ENCODE measurements around the gene OCSTAMP.

DNA sequence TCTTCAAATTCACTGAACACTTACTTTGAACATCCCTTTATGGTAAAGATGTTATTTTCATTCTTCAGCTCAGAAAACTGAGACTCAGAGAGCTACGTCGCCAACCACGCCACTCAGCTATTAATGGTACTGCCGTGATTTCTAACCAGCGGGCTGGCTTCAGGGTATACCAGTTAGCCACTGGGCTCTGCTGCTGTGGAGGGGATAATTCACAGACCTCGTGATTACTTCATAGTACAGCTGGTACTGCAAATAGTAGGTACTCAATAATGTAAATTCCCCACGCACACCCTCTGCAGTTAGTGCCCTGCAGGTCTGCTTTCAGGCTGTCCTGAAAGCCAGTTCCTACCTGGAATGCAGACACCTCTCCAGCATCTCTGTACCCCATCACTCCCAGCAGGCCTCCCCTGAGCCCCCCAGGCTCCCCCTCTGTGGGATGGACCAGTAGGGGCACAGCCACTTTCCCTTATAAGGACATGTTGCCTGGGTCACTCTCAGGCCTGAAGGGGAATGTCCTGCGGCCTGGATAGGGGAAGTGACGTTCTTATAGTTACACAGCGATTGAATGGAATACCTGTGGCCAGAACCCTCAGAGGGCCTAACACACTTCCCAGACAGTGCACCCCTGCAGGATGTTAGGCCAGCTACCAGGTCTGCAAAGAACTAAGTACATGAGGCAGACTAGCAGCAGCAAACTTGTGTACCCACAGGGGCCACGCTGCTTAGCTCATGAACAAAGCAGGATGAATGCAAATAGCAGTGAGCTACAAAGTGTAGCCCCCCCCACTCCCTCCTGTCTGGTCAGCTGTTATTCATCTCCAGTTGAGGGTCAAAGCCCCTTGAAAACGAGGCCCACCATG lies 1.3 kb upstream of the OCSTAMP start:
- TF ChIP-seq POLR2A (IDR thresholded peaks at IDR 0.05) (no peak), EP300 (IDR thresholded peaks at IDR 0.05) (no peak)
- TF ChIP-seq, protein P1, sequence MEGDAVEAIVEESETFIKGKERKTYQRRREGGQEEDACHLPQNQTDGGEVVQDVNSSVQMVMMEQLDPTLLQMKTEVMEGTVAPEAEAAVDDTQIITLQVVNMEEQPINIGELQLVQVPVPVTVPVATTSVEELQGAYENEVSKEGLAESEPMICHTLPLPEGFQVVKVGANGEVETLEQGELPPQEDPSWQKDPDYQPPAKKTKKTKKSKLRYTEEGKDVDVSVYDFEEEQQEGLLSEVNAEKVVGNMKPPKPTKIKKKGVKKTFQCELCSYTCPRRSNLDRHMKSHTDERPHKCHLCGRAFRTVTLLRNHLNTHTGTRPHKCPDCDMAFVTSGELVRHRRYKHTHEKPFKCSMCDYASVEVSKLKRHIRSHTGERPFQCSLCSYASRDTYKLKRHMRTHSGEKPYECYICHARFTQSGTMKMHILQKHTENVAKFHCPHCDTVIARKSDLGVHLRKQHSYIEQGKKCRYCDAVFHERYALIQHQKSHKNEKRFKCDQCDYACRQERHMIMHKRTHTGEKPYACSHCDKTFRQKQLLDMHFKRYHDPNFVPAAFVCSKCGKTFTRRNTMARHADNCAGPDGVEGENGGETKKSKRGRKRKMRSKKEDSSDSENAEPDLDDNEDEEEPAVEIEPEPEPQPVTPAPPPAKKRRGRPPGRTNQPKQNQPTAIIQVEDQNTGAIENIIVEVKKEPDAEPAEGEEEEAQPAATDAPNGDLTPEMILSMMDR (IDR thresholded peaks at IDR 0.05), result no peak

All from tibial nerve (tissue), 4 donors.